HG02623 (cell line): ENCODE results near the gene PRKX.
"Not testable (repeated sequence)": the region's sequence is repeated elsewhere in the genome, so short reads cannot be mapped to it uniquely, and the experiment has no call there.

ENCODE experiments used
- ATAC-seq: cut with Tn5 transposase; IDR thresholded peaks from one replicate; pipeline ENCODE4 v1.9.1; 2021; ENCODE audit warnings: moderate library complexity; ENCODE audit not compliant: unreplicated experiment

The PRKX gene

DNA sequence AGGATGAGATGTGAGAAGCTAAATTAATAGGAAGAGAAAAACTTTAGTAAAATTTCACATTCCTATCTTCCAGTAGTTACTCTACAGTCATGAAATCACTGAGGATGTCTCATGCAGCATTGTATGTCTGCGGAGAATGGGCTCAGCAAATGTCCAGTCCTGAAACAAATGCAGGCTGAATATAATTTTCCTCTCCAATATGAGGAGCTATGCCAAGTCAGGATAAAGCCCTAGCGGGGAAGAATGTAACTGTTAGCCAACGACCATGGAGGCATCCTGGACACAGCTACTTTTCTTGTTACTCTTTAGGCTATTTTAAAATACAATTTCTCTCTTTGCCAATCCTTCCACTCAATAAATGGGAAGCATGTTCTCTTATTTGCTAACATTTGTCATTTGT is 127.7 kb downstream of the PRKX start:
- no peak for ATAC-seq

DNA sequence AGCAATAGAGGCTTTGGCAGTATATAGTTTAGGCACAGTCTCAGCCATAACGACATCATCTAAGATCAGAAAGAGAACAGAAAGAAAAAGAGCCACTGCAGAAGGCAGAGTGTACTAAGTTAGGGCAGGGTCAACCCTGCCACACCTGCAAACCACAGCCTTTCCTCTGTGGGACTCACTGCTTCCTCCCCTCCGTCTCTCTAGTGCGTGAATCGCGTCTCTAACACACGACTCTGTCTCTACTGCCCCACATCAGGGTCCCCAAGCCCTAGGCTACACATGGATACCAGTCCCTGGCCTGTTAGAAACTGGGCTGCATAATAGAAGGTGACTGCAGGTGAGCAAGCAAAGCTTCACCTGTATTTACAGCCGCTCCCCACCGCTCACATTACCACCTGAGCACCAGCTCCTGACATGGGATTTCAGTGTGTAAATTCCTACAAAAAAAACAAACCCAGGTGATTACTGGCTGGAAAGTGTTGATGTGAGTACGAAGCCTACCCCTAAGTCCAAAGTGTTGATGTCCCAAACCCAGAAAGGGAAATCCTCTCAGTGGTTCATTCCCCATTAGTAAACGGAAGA is 128.9 kb downstream of the PRKX start:
- ATAC-seq: no peak

DNA sequence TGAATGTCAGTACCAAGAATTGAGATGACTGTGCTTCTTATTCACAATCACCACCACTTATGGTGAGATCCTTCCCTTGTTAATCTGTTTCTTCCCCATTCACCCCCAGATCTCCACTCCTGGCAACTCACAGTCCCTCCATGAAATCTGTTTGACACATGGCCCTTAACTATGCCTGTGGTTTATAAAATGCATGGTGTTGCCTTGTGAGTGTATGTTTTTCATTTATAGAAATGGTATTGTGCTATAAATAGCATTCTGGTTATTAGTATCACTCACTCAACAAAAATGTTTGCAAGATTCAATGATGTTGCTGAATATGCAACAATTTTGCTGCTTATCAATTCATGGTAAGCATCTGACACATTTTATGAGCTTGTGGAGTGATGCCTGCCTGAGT is 131.0 kb downstream of the PRKX start:
- ATAC-seq: no peak

DNA sequence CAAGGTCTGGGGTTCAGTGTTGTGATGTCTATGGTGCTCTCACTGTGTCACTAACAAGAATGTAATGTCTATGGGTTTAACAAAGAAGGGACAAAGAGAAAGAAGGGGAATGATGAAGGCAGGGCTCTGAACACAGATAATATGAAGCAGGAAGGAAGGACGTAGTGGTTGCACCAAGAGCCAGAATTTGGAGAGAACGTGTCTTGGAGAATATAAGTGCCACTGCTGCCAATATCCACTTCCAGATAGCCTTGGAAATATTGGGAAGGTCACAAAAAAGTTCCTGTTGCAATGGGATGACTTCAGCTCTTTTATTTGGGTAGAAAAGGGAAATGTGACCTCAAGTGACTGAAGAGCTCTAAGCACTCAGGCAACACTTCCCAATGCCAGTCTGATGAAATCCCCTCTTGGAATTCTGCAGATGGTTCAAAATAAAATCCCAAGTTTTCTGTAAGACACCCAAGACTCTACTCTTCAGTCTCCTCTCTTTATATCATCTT is 131.8 kb downstream of the PRKX start:
- no peak for ATAC-seq

DNA sequence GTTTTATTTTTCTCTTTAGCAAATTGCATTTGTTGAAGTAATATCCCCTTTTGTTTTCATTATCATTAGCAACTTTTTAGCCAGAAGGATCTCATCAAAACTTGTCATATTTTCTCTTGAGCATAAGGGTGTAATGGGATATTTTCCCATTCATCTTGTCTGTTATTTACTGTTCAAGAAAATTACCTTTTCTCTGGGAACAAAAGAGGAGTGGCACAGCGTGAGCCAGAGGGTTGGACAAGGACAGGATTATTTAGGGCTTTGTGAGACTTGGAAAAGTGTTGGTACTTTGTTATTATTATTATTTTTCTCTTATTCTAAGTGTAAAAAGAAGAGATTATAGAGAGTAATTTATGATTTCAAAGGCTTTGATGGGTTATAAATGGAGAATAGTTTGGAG is 135.9 kb downstream of the PRKX start:
- ATAC-seq: no peak

DNA sequence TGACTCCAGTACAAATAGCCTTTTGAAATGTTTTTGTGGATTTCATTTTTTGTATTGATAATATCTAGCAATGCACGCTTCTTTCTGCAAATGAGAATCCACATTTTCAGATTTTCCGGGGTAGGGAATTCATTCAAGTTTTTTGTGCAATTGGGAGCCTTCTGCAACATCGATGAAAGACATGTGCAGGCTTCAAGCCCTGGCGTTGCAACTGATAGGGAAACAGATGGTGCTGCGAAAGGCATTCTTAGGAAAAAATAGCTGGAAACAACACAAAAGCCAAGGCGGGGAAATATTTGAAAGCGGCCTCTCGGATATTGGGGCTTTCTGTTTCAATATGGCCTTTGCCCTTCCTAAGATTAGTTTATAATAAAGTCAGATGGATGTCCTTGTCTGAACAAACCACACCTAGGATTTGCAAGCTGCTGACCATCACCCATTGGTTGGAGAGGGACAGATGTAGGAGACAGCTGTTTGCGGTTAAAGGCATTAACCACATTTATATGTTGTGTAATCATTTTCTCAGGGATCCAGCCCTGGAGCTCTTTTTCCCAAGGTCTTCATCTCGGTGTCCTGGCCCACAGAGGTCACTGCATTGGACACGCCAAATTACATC is 136.5 kb downstream of the PRKX start:
- no peak for ATAC-seq

DNA sequence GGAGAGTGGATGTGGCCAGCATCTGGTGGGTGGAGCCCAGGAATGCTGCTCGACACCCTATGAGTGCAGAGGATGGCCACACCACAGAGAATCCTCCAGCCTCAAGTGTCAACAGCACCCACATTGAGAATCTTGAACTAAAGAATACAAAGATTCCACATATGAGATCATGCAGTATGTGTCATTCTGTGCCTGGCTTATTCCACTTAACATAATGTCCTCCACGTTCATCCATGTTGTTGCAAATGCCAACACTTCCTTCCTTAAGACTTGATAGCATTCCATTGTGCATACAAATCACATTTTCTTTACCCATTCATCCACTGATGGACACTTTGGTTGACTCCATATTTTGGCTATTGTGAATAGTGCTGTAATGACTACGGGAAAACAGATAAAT is 145.8 kb downstream of the PRKX start:
- no peak for ATAC-seq

DNA sequence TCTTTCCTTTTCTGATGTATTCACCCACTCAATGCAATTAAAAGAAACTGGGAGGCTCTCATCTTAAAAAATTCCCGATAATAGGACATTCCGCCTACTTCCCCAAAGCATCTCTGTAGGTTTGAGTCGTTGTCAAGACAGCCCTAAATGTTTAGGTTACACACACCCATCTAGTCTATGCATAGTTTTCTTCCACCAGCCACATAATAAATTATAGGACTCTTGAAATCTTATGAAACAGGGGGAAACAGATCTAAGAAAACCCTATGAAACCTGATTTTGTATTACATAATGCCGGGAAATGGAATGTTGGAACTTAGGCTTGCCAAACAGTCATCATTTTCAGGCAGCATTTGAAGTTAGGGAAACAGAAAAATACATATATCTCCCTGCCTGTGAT is 150.0 kb downstream of the PRKX start:
- ATAC-seq: no peak

DNA sequence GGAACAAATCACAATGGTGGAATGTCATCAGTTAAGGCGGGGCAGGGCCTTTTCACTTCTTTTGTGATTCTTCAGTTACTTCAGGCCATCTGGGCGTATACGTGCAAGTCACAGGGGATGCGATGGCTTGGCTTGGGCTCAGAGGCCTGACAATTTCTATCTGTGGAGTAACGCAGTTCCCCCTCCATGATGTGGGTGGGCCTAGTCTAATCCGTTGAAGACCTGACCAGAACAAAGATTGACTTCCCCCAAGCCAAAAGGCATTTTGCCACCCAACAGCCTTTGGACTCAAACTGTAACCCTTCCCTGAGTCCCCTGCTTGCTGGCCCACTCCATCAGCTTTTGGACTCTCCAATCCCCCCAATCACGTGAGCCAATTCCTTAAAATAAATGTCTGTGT is 153.4 kb downstream of the PRKX start:
- not testable (repeated sequence) for ATAC-seq
